Parathyroid adenoma (tissue), 2 donors: Measurements from ENCODE around the gene ACTN4.

ENCODE experiments used
- H2AFZ ChIP-seq: fragments of 300-600 bp; sonication (generic); one replicate; pipeline ENCODE4 v1.7.0; 2017; ENCODE audit warnings: antibody characterized with exemption, mild to moderate bottlenecking
- H3K27ac ChIP-seq: fragments of 300-600 bp; sonication (generic); one replicate; pipeline ENCODE4 v1.7.0; 2017
- H3K27me3 ChIP-seq: fragments of 300-600 bp; sonication (generic); one replicate; pipeline ENCODE4 v1.7.0; 2017; ENCODE audit warnings: low read length; ENCODE audit not compliant: control insufficient read depth, insufficient read depth
- H3K36me3 ChIP-seq: fragments of 300-600 bp; sonication (generic); one replicate; pipeline ENCODE4 v1.7.0; 2017; ENCODE audit warnings: low read length; ENCODE audit not compliant: control insufficient read depth, insufficient read depth
- H3K4me1 ChIP-seq: fragments of 300-600 bp; sonication (generic); one replicate; pipeline ENCODE4 v1.7.0; 2017; ENCODE audit warnings: control low read depth
- H3K4me2 ChIP-seq: fragments of 300-600 bp; sonication (generic); one replicate; pipeline ENCODE4 v1.7.0; 2017; ENCODE audit warnings: low read length
- H3K4me3 ChIP-seq: fragments of 300-600 bp; sonication (generic); one replicate; pipeline ENCODE4 v1.7.0; 2017; ENCODE audit warnings: low read depth, low read length
- H3K79me2 ChIP-seq: fragments of 300-600 bp; sonication (generic); one replicate; pipeline ENCODE4 v1.7.0; 2017; ENCODE audit warnings: control low read depth
- H3K9ac ChIP-seq: fragments of 300-600 bp; sonication (generic); one replicate; pipeline ENCODE4 v1.7.0; 2017; ENCODE audit warnings: mild to moderate bottlenecking
- H3K9me3 ChIP-seq: fragments of 300-600 bp; sonication (generic); one replicate; pipeline ENCODE4 v1.7.0; 2017; ENCODE audit warnings: low read length; ENCODE audit not compliant: control insufficient read depth
- CTCF ChIP-seq: fragments of 300-600 bp; sonication (generic); IDR thresholded peaks from one replicate; pipeline ENCODE4 v1.7.0; 2017; ENCODE audit warnings: antibody characterized with exemption, mild to moderate bottlenecking
- donor health status: primary hyperparathyroidism.

ACTN4 gene

GRCh38 chr19:38733241-38733492, 85.7 kb downstream of the ACTN4 start:
- Histone ChIP-seq H3K27me3 (no peaks in the 10 kb centered on the region), H3K27ac (no peak overlapping the region), H3K4me2 (no peak overlapping the region), H2AFZ (no peak overlapping the region), H3K4me1 (peaks cover 7% of the 10 kb centered on the region), H3K9me3 (no peaks in the 10 kb centered on the region), H3K79me2 (no peaks in the 10 kb centered on the region), H3K36me3 (no peaks in the 10 kb centered on the region), H3K4me3 (no peak overlapping the region), H3K9ac (no peak overlapping the region)
- no peak for TF ChIP-seq CTCF

- H3K79me2 ChIP-seq, result no peaks in the 10 kb centered on the region
- no peak overlapping the region for H3K4me2 ChIP-seq
- no peak overlapping the region for H3K9ac ChIP-seq
- peaks cover 7% of the 10 kb centered on the region for H3K4me1 ChIP-seq
- H2AFZ ChIP-seq, result no peak overlapping the region
- no peaks in the 10 kb centered on the region for H3K36me3 ChIP-seq
- no peaks in the 10 kb centered on the region for H3K9me3 ChIP-seq
- H3K4me3 ChIP-seq, result no peak overlapping the region
- peak overlapping the region; percentile 19 for H3K27ac ChIP-seq
- TF ChIP-seq CTCF, result no peak
- H3K27me3 ChIP-seq, result no peaks in the 10 kb centered on the region
These were observed 86.2 kb downstream of the ACTN4 start for GRCh38 chr19:38733493-38734175.

- Histone ChIP-seq H3K36me3 (no peaks in the 10 kb centered on the region), H3K9ac (no peak overlapping the region), H3K4me1 (peaks cover 7% of the 10 kb centered on the region), H2AFZ (no peak overlapping the region), H3K27me3 (no peaks in the 10 kb centered on the region), H3K79me2 (no peaks in the 10 kb centered on the region), H3K9me3 (no peaks in the 10 kb centered on the region), H3K4me3 (no peak overlapping the region), H3K4me2 (no peak overlapping the region), H3K27ac (peak overlapping the region; percentile 58)
- TF ChIP-seq CTCF, result no peak
These were observed 86.7 kb downstream of the ACTN4 start for GRCh38 chr19:38734176-38734425.

GRCh38 chr19:38734426-38735256, 87.2 kb downstream of the ACTN4 start:
- Histone ChIP-seq H3K9me3 (no peaks in the 10 kb centered on the region), H3K4me2 (no peak overlapping the region), H3K36me3 (no peaks in the 10 kb centered on the region), H3K27ac (peak overlapping the region; percentile 58), H3K4me3 (no peak overlapping the region), H3K27me3 (no peaks in the 10 kb centered on the region), H2AFZ (peak overlapping the region; percentile 53), H3K79me2 (no peaks in the 10 kb centered on the region), H3K9ac (no peak overlapping the region), H3K4me1 (peaks cover 7% of the 10 kb centered on the region)
- no peak for TF ChIP-seq CTCF

- Histone ChIP-seq H3K4me3 (no peak overlapping the region), H3K27me3 (no peaks in the 10 kb centered on the region), H3K4me2 (no peak overlapping the region), H2AFZ (peak overlapping the region; percentile 53), H3K4me1 (peaks cover 7% of the 10 kb centered on the region), H3K36me3 (no peaks in the 10 kb centered on the region), H3K79me2 (no peaks in the 10 kb centered on the region), H3K9ac (no peak overlapping the region), H3K27ac (peak overlapping the region; percentile 58), H3K9me3 (no peaks in the 10 kb centered on the region)
- TF ChIP-seq CTCF, result no peak
These were observed 87.8 kb downstream of the ACTN4 start for GRCh38 chr19:38735257-38735686.
